CD4-positive, alpha-beta T cell (primary cell): ENCODE measurements around the gene DENND6B. TPM values are rescaled to one million over a fixed set of nuclear protein-coding genes. Genes with fewer than 3 reads are reported as not detected.

Experiments used
- ATAC-seq: fragments of 200-7000 bp; cut with Tn5 transposase; one replicate; pipeline ENCODE4 v1.10.0; 2022; ENCODE audit warnings: mild to moderate bottlenecking; ENCODE audit not compliant: poor library complexity
- CTCF ChIA-PET: fragments of 350-600 bp; sonication (Branson Sonifier 250); formaldehyde crosslinking; loops from one replicate; lab custom pipeline; 2021; ENCODE audit warnings: antibody characterized with exemption, inconsistent platforms; lab: Charles Lee
- POLR2A ChIA-PET: fragments of 350-600 bp; sonication (Branson Sonifier 250); formaldehyde crosslinking; loops from one replicate; lab custom pipeline; 2021; ENCODE audit warnings: antibody characterized with exemption, inconsistent platforms; lab: Charles Lee
- DNase-seq, 14 experiments: peaks; one replicate each; pipeline ENCODE4 v3.0.0-alpha.2; 2013 to 2020; ENCODE audit warnings: mixed read lengths in 2 of 14
- H3K27ac ChIP-seq, 2 donors: one replicate each; pipeline versions ENCODE4 v1.5.1 to v1.7.0; 2013; ENCODE audit warnings: low read length in 2 of 2, low read depth in 1 of 2, mild to moderate bottlenecking in 1 of 2
- H3K27me3 ChIP-seq, 2 experiments: 1 replicate in 1 of 2; 2 replicates in 1 of 2; pipeline versions ENCODE4 v1.6.1 to v1.7.0; 2013; ENCODE audit warnings: low read length in 2 of 2, control low read depth in 1 of 2, mild to moderate bottlenecking in 1 of 2, moderate library complexity in 1 of 2; ENCODE audit not compliant: insufficient read depth in 2 of 2, control insufficient read depth in 1 of 2
- H3K36me3 ChIP-seq: one replicate; pipeline ENCODE4 v1.6.1; 2013; ENCODE audit warnings: low read length, control low read depth; ENCODE audit not compliant: insufficient read depth
- H3K4me1 ChIP-seq: one replicate; pipeline ENCODE4 v1.6.1; 2013; ENCODE audit warnings: low read length, control low read depth; ENCODE audit not compliant: insufficient read depth
- H3K4me3 ChIP-seq: one replicate; pipeline ENCODE4 v1.5.1; 2013; ENCODE audit warnings: mild to moderate bottlenecking, low read length, moderate library complexity
- H3K9me3 ChIP-seq, 2 experiments: 1 replicate in 1 of 2; 2 replicates in 1 of 2; pipeline versions ENCODE4 v1.6.1 to v1.7.0; 2013; ENCODE audit warnings: low read length in 2 of 2, mild to moderate bottlenecking in 2 of 2, control low read depth in 1 of 2, moderate library complexity in 1 of 2; ENCODE audit not compliant: control insufficient read depth in 1 of 2, insufficient read depth in 1 of 2
- H3K27ac Mint-ChIP-seq: one replicate; pipeline ENCODE4 v1.8.0; 2020; ENCODE audit warnings: mixed read lengths
- H3K27me3 Mint-ChIP-seq: one replicate; pipeline ENCODE4 v1.8.0; 2021; ENCODE audit warnings: mixed read lengths
- H3K36me3 Mint-ChIP-seq: one replicate; pipeline ENCODE4 v1.8.0; 2021; ENCODE audit warnings: low read depth, mixed read lengths
- H3K4me1 Mint-ChIP-seq: one replicate; pipeline ENCODE4 v1.8.0; 2021; ENCODE audit warnings: low read depth, mixed read lengths
- H3K4me3 Mint-ChIP-seq: one replicate; pipeline ENCODE4 v1.8.0; 2020; ENCODE audit warnings: mild to moderate bottlenecking, mixed read lengths
- H3K9me3 Mint-ChIP-seq: one replicate; pipeline ENCODE4 v1.8.0; 2020; ENCODE audit warnings: mixed read lengths
- intact Hi-C, 2 experiments: fragments of 100-400 bp; cut with DNase I in 1 of 2; cut with micrococcal nuclease in 1 of 2; formaldehyde crosslinking; loops; one replicate each; pipeline versions ENCODE4 v1.15.1 to v1.9.0; 2023 to 2025; cut with DNase I, micrococcal nuclease
- total RNA-seq, 174 experiments: library from RNA in 2 of 174; stranded (reverse) in 2 of 174; gene quantifications; one replicate each; pipeline ENCODE4 v1.2.3 and lab custom pipeline; 2021 to 2026
- TF ChIP-seq, protein P1 (sequence below): fragments of 200-600 bp; IDR thresholded peaks from one replicate; pipeline ENCODE4 v1.8.0; 2022; ENCODE audit warnings: antibody characterized with exemption, mild to moderate bottlenecking

DENND6B gene
- total RNA-seq, 2 experiments from 2014 or later, result 1.8 to 1.9 TPM

- no peak for DNase-seq
- CTCF ChIA-PET, result interaction anchor here (1.5 kb wide), 1 partner anchor 80 kb away, joined by 3 read pairs; no protein-coding TSS in a partner anchor
- no peak for ATAC-seq
- H3K27me3 ChIP-seq, result peaks cover 23 to 29% of the 10 kb centered on the region in 2 experiments
- H3K36me3 ChIP-seq, result no peaks in the 10 kb centered on the region
- POLR2A ChIA-PET, result no interaction called here
- H3K9me3 ChIP-seq, result peaks cover 0 to 29% of the 10 kb centered on the region in 2 experiments
- Mint-ChIP-seq H3K9me3 (no peaks in the 10 kb centered on the region), H3K27ac (no peak overlapping the region), H3K4me1 (peaks cover 7% of the 10 kb centered on the region), H3K27me3 (peaks cover 24% of the 10 kb centered on the region), H3K36me3 (no peaks in the 10 kb centered on the region), H3K4me3 (peak overlapping the region; percentile 60)
- H3K27ac ChIP-seq, result no peak overlapping the region
- TF ChIP-seq, protein P1, sequence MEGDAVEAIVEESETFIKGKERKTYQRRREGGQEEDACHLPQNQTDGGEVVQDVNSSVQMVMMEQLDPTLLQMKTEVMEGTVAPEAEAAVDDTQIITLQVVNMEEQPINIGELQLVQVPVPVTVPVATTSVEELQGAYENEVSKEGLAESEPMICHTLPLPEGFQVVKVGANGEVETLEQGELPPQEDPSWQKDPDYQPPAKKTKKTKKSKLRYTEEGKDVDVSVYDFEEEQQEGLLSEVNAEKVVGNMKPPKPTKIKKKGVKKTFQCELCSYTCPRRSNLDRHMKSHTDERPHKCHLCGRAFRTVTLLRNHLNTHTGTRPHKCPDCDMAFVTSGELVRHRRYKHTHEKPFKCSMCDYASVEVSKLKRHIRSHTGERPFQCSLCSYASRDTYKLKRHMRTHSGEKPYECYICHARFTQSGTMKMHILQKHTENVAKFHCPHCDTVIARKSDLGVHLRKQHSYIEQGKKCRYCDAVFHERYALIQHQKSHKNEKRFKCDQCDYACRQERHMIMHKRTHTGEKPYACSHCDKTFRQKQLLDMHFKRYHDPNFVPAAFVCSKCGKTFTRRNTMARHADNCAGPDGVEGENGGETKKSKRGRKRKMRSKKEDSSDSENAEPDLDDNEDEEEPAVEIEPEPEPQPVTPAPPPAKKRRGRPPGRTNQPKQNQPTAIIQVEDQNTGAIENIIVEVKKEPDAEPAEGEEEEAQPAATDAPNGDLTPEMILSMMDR, result no peak
- intact Hi-C loops, result no loop called here
- peaks cover 22% of the 10 kb centered on the region for H3K4me1 ChIP-seq
- no peak overlapping the region for H3K4me3 ChIP-seq
These were observed 64.3 kb downstream of the DENND6B start for GRCh38 chr22:50262460-50262911.

DNA sequence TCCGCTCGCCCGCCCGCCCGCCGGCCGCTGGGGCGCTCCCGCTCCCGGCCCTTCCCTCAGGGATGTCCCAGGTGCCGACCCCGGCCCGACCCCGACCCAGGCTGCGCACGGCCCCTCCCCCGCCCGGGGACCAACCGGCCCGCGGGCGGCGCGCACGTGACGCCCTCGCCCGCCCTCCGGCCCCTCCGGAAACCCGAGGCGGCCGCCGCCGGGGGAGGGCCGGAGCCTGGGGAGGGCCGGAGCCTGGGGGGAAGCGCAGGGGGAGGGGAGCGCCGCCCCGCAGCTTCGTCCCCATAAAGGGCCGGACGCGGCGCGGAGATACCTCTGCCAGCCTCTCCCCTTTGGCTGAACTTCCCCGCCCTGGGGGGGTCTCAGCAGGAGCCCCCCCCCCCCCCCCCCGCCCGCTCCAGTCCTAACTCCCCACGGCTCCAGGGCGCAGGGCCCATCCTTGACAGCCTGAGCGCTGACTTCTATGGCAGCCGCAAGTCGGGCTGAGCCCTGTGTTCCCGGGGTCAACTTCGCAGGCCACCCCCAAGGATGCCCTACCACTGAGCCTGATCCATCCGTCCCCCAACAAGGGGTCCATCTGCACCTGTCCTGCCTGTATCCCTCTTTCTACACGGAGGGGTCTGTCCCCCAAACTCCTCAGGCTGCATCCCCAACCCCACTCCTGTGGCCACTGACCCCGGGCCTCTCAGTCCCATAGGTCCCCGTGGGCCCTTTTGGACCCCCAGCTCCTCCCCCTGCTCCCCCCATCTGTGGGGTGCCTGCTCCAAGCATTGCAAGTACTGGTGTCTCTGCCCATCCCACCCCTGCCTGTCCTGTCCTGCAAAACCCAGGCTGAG is 65.0 kb downstream of the DENND6B start, which contains the start of gene MAPK12:
Gene MAPK12 (minus strand): TSS at position 69 of the 845 bp plus-strand sequence. CDS start 174 bp downstream, outside the sequence.
- H3K27me3 ChIP-seq, result peaks cover 23 to 29% of the 10 kb centered on the region in 2 experiments
- Mint-ChIP-seq H3K27me3 (peaks cover 24% of the 10 kb centered on the region), H3K4me1 (peaks cover 7% of the 10 kb centered on the region), H3K36me3 (no peaks in the 10 kb centered on the region), H3K9me3 (no peaks in the 10 kb centered on the region), H3K4me3 (peak within 1 kb of the TSS; percentile 60), H3K27ac (no peak within 1 kb of the TSS)
- ChIA-PET POLR2A (interaction anchor here (1.0 kb wide), 1 partner anchor 11 kb away, joined by 3 read pairs; no protein-coding TSS in a partner anchor), CTCF (interaction anchor here (1.5 kb wide), 1 partner anchor 81 kb away, joined by 3 read pairs; no protein-coding TSS in a partner anchor)
- H3K36me3 ChIP-seq, result no peaks in the 10 kb centered on the region
- TF ChIP-seq, protein P1, result no peak
- peaks cover 22% of the 10 kb centered on the region for H3K4me1 ChIP-seq
- H3K4me3 ChIP-seq, result no peak within 1 kb of the TSS
- ATAC-seq (no peak), DNase-seq (no peak)
- intact Hi-C loops, result no loop called here
- peaks cover 0 to 23% of the 10 kb centered on the region in 2 experiments for H3K9me3 ChIP-seq
- H3K27ac ChIP-seq, result no peak within 1 kb of the TSS

- H3K4me3 Mint-ChIP-seq, result no peak overlapping the region
- intact Hi-C loops, result no loop called here
- CTCF ChIA-PET, result no interaction called here
- H3K27ac Mint-ChIP-seq, result no peak overlapping the region
- H3K4me1 ChIP-seq, result peaks cover 22% of the 10 kb centered on the region
- H3K4me1 Mint-ChIP-seq, result peaks cover 7% of the 10 kb centered on the region
- no peak overlapping the region for H3K4me3 ChIP-seq
- ATAC-seq (no peak), DNase-seq (peak in 1 of 14 experiments; percentile 46)
- no peaks in the 10 kb centered on the region for H3K9me3 Mint-ChIP-seq
- H3K36me3 ChIP-seq, result no peaks in the 10 kb centered on the region
- peaks cover 23 to 29% of the 10 kb centered on the region in 2 experiments for H3K27me3 ChIP-seq
- H3K9me3 ChIP-seq, result peaks cover 0 to 19% of the 10 kb centered on the region in 2 experiments
- H3K36me3 Mint-ChIP-seq, result no peaks in the 10 kb centered on the region
- peaks cover 24% of the 10 kb centered on the region for H3K27me3 Mint-ChIP-seq
- TF ChIP-seq, protein P1, result no peak
- no peak overlapping the region for H3K27ac ChIP-seq
- POLR2A ChIA-PET, result interaction anchor here (1.0 kb wide), 1 partner anchor 11 kb away, joined by 3 read pairs; no protein-coding TSS in a partner anchor
These were observed 65.8 kb downstream of the DENND6B start for GRCh38 chr22:50260801-50261614.
